Measurements from ENCODE around the gene AXIN2.
"Not testable (repeated sequence)": the region's sequence is repeated elsewhere in the genome, so short reads cannot be mapped to it uniquely, and the experiment has no call there.

The AXIN2 gene

GRCh38 chr17:65535777-65536572, 25.5 kb downstream of the AXIN2 start:
- no peak for DNase-seq

- no peak for DNase-seq
These were observed 27.5 kb downstream of the AXIN2 start for GRCh38 chr17:65533852-65534457.

DNA sequence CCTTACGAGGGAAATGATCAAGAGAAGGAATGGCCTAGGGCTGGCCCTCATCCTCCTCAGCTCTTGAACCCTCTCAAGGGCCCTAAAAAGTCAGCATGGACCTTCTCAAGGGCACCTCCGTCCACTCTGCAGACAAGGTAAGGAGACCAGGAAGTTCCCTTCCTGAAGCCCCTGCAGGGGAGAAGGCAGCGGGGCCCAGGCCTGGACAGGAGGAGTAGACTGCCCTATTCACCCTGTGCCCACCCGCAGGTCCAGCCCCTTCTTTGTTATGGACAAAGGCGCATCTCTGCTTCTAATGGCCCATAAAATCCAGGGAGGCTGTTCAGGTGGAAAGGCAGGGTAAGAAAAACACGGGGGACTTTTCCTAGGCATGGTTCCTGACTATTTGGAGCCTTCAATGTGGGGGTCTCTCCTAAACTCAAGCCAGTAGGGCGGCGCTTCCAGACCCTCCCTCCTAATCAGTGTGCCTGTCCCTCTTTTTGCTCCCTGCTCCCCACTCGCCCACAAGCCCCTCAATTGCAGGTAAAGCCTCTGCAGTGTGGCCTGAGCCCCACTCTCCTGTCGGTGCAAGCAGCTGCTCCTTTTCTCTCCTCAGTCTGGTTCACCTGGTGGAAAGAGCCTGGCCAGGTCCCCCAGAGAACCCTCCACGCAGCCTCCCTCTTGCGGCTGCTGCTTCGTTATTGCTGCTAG, 28.2 kb downstream of the AXIN2 start:
- DNase-seq: no peak

DNA sequence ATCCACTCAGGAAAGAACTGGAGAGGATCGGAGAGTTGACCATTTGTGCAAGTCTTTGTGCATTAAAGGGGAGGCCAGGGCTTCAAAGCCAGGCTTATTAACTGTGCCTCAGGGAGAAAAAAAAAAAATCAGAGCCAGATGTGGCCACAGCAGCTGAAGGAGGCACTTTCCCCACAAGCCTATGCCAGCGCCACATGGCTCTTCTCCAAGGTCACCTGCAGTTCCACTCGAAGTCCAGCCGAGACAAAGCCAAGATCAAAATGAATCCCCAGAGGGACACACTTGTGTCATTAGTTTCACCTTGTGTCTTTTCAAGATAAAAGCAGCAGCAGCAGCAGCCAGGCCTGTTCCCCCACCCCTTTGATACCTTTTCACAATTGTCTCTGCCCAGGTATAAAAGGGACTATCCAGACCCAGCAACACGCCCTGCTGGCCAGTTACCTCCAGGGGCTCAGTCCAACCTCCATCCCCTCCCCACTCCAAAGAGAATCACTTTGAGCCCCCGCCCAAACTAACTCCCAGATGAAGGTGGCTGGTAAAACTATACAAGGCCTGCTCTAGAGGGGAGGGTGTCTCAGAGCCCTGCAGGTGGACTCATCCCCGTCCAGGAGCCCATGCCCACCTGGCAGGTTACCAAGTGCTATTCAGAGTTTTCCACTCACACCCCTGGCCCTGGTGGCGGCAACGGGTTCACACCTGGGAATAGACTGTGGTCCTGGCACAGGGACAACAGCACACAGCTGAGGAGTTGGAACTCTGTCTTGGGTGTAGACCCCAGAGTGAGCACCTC, 29.2 kb downstream of the AXIN2 start:
- no peak for DNase-seq

DNA sequence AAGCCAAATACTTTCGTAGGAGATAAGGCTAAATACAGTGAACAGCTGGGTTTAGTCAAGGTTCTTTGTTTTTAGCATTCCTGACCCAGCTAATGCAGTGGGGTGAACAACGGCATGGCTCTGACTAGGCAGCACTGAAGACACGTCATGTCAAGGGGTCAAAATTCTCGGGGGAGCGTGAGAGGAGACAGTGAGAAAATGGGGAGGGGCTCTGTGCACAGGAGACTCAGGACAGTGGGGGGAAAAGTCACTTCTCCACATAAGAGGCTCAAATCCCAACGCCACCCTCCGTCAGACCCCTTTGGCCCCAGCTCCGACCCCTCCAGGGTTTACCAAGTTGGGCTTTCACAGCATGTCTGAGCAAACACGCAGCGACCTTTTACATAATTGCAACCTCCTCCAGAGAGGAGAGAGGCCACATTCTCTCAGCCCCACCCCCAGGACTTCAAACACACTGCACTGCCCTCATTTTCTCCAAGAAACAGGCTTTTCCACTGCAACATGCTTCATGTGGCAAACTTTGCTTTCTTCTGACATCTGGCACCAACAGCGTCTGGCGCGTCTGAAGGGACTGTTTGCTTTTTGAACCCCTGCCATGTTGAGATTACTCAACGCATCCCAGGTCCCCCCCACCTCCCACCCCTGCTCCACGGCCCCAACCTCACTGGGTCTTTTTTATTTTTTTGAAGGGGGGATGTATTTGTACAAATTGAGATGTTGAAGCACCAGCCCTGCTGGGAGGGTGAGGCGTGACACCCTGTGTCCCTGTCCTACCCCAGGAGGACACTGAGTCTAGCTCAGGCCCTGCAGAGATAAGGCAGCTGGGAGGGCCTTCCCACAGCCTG, 30.0 kb downstream of the AXIN2 start:
- no peak for DNase-seq

DNA sequence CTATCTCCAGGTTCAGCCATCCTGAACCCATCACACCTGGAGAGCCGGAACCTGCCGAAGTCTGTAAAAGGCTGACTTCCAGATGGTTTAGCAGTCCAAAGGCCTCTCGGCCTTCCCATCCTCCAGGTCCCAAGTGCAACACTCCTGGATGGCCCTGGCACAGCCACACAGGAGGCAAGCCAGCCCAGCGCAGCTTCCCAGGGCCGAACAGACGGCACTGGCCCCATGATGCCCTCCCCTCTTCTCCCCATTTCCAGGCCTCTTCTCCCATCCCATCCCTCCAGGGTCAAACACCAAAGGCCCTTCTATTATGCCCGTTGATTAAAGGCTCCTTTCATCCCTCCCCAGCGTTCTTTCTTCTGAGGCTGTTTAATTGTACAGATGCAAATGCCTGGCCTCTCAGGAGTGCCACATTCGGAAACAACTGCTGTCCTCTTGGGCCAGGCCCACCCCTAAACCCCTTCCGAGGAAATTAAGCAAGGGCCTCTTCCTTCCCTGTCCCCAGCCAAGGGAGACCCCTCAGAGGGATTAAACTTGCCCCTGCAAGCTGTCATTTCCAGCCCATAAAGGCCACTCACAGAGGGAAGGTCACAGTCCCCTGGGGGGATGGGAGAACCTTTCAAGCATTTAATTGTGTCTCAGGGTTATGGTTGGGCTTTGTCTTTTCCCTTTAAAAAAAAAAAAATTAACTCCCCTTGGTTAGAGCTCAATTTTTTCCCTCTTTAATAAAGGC, 30.8 kb downstream of the AXIN2 start:
- no peak for DNase-seq

DNA sequence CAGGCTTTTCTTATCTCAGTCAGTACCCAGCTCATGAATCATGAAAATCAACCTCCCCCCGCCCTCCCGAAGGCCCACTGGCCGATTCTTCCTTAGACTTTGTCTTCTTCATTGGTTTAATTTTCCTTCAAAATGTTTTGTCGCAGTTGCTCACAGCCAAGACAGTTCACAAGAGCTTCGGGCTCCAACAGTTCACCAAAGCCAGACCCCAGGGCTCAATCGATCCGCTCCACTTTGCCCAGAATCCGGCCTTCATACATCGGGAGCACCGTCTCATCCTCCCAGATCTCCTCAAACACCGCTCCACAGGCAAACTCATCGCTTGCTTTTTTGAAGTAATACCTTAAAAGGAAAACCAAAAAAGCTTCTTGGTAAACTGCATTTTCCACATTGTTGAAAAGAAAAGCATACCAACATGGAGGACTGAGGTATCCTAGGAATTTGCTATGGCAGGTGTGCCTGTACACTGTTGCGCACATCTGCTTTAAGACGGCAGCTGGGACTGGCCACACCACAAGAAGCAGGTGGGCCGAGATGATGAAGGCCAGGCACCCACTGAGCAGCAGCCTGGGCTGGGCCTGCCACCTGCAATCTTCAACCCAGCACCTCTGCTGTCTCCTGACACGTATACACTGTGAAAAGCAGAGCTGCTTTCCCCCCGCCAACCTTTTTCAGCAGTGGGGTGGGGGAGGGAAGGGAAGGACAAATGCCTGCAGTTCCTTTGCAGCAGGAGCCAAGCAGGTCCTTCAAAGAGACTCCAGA, 31.5 kb downstream of the AXIN2 start:
- no peak for DNase-seq

DNA sequence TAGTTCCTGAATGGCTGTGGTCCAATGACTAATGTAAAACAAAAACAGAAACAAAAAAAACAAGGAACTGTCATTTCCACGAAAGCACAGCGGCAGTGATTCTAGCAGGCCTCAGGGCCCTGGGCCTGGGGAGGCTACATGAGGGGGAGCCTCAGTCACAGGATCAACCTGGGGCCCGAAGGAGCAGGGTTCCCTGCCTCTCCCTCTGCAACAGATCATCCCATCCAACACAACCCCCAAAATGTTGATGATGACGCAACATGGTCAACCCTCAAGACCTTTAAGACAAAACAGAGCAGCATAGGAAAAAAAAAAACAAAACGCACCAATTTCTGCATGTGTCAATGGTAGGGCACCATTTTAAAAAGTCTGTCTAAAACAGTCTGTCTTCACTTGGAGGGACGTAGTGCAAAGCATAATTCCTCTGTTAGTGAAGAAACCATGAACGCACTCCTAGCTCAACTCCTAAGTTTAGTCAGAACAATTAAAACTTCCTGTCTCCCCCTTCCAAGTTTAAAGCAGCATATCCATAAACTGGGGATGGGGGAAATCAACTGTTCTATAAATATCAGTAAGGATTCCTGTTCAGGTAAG, 32.3 kb downstream of the AXIN2 start:
- no peak for DNase-seq

GRCh38 chr17:65527857-65528591, 33.4 kb downstream of the AXIN2 start:
- DNase-seq: no peak

DNA sequence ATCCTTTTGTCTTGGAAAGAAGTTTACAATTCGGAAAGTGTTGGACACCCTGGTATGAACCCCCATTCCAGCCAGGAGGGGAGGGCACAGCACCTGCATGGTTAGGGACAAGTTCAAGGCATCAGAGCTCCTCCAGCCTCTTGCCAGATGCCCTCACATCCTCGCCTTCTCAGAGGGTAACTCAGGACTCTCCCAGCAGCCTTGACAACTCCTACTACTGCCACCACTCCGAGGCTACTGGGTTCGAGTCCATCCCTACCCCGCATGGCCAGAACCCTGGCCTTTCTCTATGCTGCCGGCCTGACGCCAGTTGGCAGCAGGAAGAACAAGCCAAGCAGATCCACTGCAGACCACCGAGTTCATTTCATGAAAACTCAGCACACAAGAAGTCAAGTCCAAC, 34.1 kb downstream of the AXIN2 start:
- no peak for DNase-seq

DNA sequence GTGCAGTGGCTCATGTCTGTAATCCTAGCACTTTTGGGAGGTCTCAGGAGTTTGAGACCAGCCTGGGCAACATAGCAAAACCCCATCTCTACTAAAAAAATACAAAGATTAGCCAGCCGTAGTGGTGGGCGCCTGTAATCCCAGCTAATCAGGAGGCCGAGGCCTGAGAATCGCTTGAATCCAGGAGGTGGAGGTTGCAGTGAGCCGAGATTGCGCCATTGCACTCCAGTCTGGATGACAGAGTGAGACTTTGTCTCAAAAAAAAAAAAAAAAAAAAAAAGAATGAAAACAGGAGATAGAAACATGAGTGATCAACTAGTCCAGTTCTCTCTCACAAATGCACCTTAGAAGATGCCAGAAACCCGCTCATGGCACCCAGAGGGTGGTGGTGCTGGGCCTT, 34.6 kb downstream of the AXIN2 start:
- not testable (repeated sequence) for DNase-seq

GRCh38 chr17:65523853-65524664, 37.4 kb downstream of the AXIN2 start:
- no peak for DNase-seq

DNA sequence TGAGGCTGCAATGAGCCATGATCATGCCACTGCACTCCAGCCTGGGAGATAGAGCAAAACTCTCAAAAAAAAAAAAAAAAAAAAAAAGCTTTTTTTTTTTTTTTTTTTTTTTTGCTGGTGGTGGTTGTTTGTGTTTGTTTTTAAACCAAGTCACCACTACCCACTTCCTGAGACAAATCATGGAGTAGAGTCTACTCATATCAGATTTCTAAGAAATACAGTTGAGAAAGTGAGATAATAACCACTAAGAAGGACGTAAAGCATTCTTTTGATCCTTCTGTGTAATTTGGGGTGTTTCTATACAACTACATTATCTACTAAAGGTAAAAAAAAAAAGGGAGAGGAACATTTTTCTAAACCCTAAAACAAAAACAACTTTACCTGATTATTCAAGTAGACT, 38.0 kb downstream of the AXIN2 start:
- no peak for DNase-seq

DNA sequence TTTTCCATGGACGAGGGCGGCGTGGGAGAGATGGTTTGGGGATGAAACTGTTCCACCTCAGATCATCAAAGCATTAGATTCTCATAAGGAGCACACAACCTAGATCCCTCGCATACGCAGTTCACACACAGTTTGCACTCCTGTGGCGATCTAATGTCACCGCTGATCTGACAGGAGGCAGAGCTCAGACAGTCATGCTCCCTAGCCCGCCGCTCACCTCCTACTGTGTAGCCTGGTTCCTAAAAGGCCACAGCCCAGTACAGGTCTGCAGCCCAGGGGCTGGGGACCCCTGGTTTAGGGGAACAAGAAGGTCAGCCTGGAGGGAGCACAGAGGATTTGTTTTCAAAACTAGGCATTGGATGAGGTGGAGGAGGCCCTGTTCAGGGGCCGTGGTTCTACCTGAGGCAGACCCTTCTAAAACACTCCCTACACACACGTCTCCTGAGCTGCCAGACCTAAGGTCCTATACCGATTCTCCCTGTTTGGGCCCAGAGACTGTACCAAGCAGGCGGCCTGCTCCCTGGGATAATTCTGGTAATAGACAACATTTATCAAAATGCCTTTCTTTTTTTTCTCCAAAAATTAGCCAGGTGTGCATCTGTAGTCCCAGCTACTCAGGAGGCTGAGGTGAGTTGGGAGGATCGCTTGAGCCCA, 38.6 kb downstream of the AXIN2 start:
- no peak for DNase-seq

- DNase-seq: no peak
These were observed 42.0 kb downstream of the AXIN2 start for GRCh38 chr17:65519462-65519861.

DNA sequence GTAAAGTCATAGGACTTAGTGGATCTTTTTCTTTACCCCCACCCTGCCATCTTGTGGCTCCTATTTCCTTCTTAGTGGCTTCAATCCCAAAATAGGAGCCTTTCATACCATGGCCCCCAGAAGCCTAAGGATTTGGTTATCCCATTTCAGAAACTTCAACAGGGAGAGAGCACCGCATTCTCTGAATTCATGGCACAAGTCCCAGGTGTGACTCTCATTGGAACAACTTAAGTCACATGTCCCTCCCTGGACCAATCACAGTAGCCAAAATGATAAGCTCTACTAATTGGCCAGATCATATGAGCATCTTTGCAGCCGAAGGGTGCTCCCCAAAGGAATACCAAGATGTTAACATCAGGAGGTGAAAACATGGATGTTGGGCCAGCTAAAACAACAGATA, 43.2 kb downstream of the AXIN2 start:
- no peak for DNase-seq

DNA sequence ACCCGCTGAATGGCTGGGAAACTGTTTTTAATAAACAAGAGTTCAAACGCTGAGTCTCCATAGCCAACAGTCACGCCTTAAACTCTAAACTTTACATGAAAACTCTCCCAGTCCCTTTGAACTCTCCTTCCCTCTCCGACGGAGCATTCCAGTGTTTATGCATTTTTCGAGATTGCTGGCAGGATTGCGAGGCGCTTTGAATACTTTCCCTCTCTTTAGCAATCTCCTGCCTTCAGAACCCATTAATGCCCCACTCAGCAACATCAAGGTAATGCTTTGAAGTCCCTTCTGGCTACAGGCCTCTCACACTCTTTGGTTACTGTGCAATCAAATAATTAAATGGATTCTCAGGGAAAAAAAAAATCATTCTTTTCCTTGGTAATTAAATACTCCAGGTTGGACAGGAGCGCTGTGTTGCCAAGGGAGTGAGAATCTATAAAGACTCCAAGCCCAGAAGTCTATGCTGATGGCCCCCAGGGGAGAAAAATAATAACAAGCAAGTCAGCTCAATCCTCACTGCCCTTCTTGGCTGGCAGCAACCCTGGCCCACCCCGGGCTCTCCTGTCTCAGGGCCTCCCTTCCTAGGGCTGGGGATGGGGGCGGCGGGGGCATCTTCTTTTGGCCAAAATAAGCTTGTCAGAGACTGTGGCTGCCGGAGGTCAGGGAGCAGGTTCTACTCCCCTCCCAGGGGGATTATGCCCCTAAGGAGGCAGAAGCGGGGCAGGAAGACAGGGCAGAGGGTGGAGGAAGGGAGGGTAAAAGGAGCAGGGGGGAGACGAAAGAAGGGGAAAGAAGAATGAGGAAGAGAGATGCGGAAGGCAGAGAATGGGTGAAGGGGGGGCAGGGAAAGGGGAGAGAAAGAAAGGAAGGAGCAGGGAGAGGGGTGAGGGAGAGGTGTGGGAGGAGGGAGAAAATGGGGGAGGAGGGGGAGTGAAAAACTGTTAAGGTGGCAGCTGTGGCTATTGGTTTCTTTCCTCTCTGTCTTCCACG, 45.2 kb downstream of the AXIN2 start:
- DNase-seq: no peak

Measured in NCI-H1048 (cell line).